Stimulated activated CD8-positive, alpha-beta memory T cell treated with anti-CD3 and anti-CD28 coated beads, Interleukin-7, amount 100 ng/mL, for 24 hours (primary cell): Measurements from ENCODE around the gene RPS8.
A peak's percentile ranks its signal among the peaks of the same experiment; 100 is the strongest.
"Not testable (repeated sequence)": the region's sequence is repeated elsewhere in the genome, so short reads cannot be mapped to it uniquely, and the experiment has no call there.

ENCODE experiments used
- DNase-seq: peaks from one replicate; pipeline ENCODE4 v3.0.0-alpha.2; 2020; ENCODE audit warnings: low read depth

Gene RPS8

DNA sequence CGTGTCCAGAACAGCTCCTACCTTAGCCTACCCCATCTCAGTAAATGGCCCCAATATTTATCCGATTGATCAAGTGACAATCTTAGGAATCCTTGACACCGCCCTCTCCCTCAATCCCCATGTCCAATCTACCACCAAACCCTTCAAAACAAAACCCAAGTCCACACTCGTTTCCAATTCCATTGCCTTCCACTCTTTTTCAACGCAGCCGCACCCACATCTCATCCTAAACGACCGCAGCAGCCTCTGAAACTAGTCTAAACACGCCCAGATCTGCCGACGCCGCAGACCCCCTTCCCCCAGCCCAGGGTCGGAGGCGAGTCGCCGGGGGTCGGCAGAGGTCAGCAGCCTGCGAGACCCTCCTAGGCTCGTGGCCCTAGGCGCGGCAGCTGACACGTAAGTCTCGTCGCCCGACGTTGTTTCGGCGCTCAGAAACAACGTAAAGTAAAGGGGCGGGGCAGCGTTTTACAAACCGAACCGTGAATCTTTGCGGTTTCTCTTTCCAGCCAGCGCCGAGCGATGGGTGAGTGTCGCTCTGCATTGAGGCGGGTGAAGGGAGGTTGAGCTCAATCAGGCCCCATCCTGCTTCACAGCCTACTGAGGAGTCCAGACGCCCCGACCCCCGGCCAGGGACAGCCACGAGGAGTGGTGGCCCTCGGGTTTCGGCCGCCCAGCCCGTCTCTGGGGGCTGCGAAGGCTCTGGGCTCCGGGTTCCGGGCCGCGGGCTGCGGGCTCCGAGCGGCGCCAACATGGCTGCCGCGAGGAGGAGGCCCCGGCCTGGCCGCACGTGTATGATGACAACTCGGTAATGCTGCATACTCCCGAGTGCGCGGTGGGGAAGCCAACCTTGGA lies at the start of gene RPS8:
Gene RPS8 (plus strand): TSS at position 463 of the 852 bp plus-strand sequence. CDS start 57 bp downstream, at position 520.
- DNase-seq, result peak; percentile 85

DNA sequence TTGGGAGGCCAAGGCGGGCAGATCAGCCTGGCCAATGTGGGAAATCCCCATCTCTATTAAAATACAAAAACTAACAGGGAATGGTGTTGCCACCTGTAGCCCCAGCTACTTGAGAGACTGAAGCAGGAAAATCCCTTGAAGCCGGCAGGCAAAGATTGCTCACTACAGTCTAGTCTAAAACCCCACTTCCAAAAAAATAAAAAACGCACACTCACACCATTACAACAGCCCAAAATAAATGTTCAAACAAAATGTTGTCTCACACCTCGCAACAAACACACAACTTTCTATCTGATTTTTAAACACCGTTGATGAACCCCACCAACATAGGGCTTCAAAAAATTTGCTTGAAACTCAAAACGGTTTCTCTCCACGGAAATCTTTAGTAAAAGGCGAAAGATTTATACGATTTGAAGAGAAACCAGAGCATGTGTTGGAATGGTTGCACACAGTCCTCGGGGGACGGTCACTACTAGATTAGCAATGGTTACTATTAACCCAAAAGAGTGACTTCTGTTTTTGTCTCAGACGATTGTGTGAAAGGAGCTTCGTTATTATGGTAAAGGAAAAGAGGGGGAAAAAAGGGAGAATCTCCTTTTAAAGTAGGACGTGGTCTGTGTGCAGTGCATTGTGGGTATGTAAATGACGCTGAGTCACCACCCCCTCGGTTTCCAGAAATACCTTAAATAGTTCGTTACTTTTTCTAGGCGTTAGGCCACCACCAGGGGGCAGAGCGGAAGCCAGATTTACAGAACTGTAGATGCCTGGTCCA lies 44.4 kb upstream of the RPS8 start, which contains the start of gene RNU5D-1:
Gene RNU5D-1 (minus strand): TSS at position 430 of the 772 bp plus-strand sequence.
- peak; percentile 96 for DNase-seq

DNA sequence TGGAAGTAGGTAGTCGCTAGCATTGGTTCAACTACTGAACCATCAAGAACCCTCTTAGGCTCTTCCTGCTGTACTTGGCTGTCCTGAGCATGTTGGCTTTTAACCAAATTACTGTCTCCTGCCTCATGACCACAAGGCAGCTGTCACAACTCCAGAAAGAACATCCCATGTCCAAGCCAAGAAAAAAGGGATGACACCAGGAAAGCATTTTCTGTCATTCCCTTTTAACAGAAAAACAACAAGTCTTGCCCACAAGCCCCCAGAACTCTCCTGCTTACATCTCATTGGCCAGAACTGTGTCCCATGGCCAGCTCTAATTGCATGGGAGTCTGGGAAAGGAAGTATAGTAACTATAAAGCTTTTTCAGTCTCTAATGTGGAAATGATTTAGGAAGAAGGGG lies 42.0 kb upstream of the RPS8 start:
- no peak for DNase-seq

DNA sequence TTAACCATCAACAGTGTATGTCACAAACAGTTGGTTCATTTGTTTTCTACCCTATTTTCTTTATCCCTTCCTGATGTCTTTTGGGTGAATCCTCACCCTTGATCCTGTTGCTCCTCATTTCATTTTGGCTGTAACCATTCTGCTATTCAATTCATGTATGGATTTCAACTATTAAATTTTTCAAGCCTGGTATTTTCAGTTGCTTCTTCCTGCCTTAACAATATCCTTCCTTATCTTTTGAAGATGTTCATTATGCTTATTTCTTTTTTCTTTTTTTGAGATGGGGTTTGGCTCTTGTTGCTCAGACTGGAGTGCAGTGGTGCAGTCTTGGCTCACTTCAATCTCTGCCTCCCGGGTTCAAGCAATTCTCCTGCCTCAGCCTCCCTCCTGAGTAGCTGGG lies 41.6 kb upstream of the RPS8 start:
- no peak for DNase-seq

DNA sequence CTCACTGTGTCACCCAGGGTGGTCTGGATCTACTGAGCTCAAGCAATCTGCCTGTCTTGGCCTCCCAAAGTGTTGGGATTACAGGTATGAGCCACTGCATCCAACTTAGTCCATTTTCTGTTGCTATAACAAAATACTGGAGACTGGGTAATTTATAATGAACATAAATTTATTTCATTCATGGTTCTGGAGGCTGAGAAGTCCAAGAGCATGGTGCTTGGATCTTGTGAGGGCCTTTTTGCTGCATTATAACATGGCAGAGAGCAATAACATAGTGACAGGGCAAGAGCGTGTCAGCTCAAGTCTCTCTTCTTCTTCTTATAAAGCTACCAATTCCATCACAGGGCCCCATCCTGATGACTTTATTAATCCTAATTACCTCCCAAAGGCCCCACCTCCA lies 39.3 kb upstream of the RPS8 start:
- DNase-seq, result no peak

DNA sequence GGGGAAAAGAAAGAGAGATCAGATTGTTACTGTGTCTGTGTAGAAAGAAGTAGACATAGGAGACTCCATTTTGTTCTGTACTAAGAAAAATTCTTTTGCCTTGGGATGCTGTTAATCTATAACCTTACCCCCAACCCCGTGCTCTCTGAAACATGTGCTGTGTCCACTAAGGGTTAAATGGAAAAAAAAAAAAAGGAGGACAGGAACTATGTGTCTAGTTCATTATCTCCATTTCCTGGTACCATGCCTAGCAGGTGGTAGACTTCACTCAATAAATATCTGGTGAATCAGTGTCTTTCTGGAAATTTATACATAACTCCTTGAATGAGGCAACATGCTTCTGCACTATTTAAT lies 36.4 kb upstream of the RPS8 start:
- not testable (repeated sequence) for DNase-seq

DNA sequence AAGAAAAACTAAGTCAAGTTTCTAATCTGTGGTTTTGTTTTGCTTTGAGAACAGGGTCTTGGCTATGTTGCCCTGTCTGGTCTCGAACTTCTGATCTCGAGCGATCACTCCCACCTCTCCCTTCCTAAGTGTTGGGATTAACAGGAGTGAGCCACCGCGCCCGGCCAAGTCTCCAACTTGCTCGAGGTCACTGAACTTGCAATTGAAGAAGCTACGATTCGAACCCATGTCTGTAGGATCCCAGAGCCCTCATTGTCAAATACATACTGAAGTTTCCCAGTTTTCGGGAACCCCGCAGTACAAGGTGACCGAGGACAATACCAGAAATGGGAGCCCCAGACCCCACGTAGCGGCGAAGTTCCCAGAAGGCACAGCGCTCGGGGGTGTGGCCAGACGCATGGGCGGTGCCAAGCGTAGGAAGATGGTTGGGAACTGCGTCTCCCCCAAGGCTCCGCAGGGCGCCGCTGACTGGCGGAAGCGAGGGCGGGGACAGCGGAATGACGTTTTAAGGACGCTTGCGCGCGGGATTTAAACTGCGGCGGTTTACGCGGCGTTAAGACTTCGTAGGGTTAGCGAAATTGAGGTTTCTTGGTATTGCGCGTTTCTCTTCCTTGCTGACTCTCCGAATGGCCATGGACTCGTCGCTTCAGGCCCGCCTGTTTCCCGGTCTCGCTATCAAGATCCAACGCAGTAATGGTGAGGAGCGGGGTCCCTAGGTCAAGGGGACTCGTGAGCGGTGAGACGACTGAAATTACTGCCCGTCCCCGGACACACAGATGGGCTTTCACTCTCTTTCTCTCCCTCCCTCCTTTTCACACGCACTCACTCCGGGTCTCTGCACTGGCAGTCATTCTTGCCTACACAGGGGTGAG lies 35.8 kb upstream of the RPS8 start, which contains the start of gene KIF2C:
Gene KIF2C (plus strand): TSS at position 531 of the 872 bp plus-strand sequence. CDS start 96 bp downstream, at position 627.
- DNase-seq, result peak; percentile 95

DNA sequence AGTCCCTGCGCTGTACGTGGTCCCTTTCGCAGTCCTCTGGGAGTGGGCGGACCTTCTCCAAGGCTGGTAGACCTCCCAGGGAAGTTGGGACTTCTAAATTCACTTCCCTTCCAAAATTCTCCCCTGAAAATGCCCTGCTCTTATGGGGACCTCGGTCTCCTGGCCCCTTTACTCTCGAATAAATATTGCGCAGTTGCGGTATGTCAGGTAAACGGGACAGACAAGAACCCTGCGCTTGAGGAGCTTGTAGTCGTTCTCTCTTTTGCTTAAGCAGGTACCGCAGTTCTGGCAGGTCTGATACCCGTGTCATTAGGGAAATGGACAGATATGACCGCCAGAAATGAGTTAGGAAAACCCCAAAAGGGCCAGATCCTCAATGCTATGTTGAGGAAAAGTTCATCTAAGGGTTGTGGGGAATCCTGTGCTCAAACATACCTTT lies 35.1 kb upstream of the RPS8 start:
- DNase-seq, result no peak

DNA sequence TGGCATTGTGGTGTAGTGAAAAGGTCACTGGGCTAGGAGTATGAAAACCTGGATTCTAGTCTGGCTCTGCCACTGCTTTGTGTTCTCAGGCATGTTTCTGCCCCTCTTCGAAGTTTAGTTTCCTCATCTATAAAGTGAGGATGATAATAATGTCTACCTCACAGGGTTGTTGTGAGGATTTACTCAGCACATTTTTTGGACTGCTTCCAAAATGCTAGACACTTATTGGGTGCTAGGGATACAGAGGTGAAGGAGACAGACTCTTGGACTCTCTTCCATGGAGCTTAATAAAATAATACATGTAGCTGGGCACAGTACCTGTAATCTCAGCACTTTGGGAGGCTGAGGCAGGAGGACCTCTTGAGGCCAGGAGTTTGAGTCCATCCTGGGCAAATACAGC lies 32.1 kb upstream of the RPS8 start:
- no peak for DNase-seq

DNA sequence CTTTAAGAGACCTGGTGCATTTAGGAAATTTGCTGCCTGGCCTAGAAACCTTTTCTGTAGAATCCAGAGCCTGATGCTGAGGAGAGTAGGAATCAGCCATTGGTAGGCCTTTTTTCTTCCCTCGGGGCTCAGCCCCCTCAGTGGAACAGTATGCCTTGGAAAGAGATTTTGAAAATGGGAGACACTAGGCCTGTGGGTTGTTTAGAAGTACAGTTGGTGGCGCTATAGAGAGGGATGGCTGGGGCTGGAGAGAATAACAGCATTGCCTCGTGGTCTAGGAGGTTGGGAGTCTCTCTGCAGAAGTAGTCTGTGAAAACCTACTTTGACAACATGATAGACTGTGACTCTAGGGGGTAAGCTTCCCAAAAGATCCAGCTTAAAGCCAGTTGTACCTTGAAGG lies 27.5 kb upstream of the RPS8 start:
- no peak for DNase-seq

DNA sequence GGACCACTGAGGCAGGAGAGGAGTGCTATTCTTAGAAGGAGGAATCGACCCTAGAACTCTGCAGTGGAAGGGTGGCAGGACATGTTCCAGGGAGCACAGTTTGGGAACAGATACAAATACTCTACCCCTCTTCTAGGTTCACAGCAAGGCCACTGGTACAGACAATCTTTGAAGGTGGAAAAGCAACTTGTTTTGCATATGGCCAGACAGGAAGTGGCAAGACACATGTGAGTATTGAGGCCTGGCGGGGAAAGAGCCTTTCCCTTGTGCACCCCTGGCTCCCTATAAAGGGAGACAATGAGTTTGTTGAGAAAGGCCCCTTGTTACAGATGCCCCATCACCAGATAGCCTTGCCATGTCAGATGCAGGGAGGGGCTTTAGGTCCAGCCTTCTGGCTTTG lies 17.9 kb upstream of the RPS8 start:
- no peak for DNase-seq

DNA sequence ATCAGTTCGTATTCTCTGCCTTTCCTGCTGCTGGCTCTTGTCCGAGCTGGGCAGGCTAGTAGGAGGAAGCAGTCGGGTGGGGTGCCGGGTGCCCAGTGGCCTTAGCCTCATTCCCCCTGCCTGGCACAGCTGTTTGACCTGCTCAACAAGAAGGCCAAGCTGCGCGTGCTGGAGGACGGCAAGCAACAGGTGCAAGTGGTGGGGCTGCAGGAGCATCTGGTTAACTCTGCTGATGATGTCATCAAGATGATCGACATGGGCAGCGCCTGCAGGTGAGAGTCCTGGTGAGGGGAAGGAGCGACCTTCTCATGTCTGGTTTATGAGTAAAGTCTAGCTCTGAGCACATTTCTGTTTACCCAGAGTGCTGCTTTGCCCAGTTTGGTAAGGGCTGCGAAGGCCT lies 16.3 kb upstream of the RPS8 start:
- DNase-seq, result no peak

DNA sequence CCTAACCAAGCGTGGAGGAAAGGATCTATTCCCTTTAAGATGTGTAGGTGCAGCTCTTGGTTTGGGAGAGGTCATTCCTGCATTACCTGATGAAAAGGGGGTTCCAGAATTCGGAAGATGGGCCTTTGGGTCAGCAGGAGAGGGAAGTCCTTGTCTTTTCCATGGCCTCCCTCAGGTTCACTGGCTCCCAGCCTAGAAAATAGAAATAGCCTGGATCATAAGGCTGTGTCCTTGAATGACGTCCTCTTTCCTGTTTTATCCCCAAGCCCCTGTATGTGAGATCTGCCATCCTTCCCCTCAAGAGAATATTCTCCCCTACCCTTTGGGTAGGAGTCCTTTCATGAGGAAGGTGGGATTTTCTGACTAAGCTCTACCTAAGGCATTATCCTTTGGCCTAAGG lies 14.5 kb upstream of the RPS8 start:
- no peak for DNase-seq

DNA sequence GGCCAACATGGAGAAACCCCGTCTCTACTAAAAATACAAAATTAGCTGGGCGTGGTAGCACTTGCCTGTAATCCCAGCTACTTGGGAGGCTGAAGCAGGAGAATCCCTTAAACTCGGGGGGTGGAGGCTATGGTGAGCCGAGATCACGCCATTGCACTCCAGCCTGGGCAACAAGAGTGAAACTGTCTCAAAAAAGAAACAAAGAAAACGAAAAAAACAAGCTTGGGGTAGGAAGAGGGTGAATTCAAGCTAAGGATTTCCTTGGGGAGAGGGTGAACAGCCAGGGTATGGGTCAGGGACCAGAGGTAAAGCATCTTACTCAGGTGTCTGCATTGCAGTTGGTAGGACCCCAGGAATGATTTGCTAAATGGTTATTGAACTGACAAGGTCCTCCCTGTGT lies 8.9 kb upstream of the RPS8 start:
- not testable (repeated sequence) for DNase-seq

DNA sequence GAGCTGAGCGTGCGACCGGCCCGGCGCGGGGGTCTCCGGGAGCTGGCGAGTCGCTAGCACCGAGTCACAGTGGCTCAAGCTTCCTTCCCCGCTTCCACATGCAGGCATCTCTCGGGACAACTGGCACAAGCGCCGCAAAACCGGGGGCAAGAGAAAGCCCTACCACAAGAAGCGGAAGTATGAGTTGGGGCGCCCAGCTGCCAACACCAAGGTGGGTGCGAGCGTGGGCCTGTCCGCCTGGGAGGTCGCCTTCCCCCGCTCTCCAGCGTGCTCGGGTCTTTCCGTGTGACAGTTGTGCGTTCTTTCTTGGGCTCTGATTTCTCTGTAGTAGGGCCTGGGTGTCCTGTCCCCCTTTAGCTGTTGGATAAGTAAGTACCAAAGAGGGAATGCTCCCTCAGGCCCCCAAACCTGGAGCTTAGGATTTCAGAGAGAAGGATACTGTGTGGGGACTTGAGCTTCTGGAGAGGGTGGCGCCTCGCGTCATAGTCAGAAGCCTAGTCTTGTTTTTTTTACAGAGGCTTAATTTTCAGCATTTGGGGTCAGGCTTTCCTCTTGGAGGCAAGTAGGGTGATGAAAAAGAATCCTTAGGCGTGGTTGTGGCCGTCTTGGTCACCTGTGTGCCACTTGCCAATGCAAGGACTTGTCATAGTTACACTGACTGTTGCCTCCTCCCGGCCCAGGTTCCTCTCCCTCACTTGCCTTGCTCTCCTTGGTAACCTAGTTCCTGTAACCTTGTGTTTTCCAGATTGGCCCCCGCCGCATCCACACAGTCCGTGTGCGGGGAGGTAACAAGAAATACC lies 790 bp downstream of the RPS8 start:
- no peak for DNase-seq

DNA sequence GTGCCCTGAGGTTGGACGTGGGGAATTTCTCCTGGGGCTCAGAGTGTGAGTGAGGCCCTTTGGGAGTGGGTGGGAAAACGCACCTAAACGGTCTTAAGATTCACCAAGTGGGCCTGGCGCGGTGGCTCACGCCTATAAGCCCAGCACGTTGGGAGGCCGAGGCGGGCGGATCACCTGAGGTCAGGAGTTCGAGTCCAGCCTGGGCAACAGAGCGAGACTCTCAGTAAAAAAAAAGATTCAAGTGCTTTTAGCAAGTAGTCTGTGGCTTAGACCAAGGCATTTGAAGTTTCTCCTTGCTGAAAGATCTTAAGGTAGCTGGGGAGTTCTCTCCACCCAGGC lies 1.4 kb downstream of the RPS8 start:
- no peak for DNase-seq

DNA sequence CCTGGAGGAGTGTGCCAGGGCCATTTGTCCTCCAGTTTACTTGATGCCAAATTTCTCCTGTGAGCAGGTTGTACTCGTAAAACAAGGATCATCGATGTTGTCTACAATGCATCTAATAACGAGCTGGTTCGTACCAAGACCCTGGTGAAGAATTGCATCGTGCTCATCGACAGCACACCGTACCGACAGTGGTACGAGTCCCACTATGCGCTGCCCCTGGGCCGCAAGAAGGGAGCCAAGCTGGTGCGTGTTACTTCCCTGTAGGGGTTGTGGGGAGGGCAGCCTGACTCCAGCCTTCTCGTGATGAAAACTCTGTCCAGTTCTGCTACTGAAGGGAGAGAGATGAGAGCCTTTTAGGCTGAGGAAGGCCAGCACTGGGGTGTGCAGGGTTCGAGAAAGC lies 2.2 kb downstream of the RPS8 start:
- DNase-seq, result no peak

DNA sequence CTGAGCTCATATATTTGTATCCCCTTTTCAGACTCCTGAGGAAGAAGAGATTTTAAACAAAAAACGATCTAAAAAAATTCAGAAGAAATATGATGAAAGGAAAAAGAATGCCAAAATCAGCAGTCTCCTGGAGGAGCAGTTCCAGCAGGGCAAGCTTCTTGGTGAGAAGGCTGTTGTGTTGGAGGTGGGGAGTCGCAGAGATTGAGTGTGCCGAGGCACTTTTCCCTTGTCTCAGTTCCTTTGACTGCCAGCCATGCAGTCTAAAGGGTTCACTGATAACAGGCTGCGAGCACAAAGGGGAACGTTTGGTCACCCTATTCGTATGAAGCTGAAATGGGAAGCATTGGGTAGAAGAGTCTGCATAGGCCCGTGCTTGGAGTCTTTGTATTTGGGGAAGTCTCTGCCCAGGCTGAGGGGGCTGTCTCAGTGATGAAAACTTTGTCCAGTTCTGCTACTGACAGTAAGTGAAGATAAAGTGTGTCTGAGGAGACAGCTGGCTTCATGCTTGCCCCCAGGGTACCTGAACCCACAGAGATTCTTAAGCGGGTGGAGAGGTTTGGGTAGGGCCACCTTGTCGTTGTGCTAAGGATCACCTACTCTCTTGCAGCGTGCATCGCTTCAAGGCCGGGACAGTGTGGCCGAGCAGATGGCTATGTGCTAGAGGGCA lies 2.8 kb downstream of the RPS8 start:
- no peak for DNase-seq

DNA sequence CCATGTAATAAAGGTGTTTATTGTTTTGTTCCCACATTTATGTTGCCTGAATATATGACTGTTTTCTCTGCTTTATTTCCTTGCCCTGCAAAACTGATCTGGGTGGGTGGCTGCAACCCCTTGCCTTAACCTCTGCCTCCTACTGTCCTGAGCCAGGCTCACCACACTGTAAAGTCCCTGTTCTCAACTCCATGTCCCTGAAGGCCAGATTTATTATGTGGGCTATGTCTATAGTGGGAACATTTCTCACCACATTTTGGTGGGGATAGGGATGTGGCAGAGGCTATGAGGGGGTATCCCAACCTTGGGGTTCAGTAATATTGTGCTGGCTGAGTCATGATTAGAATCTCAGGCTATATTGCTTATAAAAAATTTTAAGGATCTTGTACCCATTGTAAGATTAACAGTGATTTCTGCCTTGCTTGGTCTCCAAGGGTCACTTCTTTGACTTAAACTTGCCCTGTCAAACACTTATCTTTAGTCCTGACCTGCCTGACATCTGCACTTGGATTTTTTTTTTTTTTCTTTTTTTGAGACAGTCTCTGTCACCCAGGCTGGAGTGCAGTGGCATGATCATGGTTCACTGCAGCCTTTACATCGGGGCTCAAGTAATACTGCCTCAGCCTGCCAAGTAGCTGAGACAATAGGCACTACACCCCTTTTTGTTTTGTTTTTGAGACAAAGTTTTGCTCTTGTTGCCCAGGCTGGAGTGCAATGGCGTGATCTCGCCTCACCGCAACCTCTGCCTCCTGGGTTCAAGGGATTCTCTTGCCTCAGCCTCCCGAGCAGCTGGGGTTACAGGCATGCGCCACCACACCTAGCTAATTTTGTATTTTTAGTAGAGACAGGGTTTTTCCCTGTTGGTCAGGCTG lies 3.6 kb downstream of the RPS8 start:
- DNase-seq, result no peak

DNA sequence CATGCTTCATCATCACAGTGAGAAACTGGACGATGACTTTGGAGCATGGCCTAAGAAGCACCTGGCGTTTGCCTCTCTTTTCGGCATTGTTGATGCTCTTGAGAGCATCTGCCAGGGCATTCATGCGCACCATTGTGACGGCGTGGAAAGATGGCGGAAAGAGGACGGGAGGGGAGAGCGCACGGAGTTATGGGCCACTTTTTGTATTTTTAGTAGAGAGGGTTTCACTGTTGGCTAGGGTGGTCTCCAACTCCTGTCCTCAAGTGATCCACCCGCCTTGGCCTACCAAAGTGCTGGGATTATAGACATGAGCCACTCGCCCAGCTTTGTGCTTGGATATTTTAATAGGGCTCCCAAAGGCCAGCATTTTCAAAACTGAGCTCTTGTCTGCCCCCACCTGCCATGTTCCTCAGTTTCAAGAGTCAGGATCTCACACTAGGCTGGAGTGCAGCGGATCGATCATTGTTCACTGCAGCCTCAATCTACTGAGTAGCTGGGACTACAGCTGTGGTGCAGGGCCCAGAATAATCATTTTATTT lies 5.3 kb downstream of the RPS8 start:
- no peak for DNase-seq
